Inflammatory macrophage treated with lipopolysaccharide for 4 hours (primary cell): ENCODE data around the gene RNF40.
A peak's percentile ranks its signal among the peaks of the same experiment; 100 is the strongest.

Experiments used
- DNase-seq: peaks from one replicate; pipeline ENCODE4 v3.0.0-alpha.2; 2020

RNF40 gene

GRCh38 chr16:30762991-30763725 lies 1.0 kb downstream of the RNF40 start:
- DNase-seq = no peak

DNA sequence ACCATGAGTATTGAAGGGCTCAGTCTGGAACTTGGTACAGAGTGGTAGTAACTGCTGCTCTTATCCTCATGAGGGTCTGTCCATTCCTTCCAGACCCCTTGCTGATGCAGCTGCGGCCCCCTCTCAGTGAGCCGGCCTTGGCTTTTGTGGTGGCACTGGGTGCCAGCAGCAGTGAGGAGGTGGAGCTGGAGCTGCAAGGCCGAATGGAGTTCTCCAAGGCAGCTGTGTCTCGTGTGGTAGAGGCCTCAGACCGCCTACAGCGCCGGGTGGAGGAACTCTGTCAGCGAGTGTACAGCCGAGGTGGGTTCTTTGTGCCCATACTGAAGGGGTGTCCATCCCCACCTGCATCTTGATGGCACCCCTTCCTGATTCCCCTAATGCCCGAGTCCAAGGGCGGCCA lies 2.0 kb downstream of the RNF40 start:
- no peak for DNase-seq

DNA sequence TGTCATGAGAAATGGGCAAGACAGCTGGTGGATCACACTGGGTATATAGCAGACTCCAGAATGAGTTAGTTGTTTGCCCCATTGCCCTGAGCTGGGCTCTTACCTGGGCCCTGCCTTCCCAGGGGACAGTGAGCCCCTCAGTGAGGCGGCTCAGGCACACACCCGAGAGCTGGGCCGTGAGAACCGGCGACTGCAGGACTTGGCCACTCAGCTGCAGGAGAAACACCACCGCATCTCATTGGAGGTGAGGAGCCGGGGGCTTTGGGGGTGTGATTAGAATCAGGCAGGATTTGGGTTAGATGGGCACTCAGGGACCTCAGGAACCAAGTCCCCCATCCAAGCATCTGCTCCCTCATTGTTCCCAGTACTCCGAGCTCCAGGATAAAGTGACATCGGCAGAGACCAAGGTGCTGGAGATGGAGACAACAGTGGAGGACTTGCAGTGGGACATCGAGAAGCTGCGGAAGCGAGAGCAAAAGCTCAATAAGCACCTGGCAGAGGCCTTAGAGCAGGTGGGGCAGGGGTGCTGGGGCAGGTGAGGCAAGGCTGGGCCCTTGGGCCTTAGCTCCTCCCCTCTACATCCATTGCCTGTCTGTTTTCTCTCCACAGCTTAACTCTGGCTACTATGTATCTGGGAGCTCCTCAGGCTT lies 2.8 kb downstream of the RNF40 start:
- no peak for DNase-seq

GRCh38 chr16:30766206-30766932 lies 4.2 kb downstream of the RNF40 start:
- no peak for DNase-seq

DNA sequence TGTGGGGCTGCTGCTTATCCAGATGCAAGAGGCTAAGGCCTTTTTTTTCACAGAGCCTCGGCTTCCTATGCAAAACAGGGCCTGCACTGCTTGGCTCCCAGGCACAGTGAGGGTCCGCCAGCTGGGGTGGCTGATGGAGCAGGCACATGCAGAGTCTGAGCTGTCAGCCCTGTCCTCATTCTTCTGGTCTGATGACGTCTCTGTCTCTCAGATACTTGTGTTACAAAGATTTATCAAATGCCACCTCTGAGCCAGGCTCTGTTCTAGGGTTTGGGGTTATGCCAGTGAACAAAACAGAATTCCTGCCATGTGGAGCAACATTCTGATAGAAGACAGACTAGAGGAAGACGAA lies 4.8 kb downstream of the RNF40 start:
- no peak for DNase-seq

- no peak for DNase-seq
These were observed 5.8 kb downstream of the RNF40 start for GRCh38 chr16:30767767-30768465.

- no peak for DNase-seq
These were observed 6.6 kb downstream of the RNF40 start for GRCh38 chr16:30768583-30769181.

GRCh38 chr16:30769379-30770089 lies 7.4 kb downstream of the RNF40 start:
- no peak for DNase-seq

DNA sequence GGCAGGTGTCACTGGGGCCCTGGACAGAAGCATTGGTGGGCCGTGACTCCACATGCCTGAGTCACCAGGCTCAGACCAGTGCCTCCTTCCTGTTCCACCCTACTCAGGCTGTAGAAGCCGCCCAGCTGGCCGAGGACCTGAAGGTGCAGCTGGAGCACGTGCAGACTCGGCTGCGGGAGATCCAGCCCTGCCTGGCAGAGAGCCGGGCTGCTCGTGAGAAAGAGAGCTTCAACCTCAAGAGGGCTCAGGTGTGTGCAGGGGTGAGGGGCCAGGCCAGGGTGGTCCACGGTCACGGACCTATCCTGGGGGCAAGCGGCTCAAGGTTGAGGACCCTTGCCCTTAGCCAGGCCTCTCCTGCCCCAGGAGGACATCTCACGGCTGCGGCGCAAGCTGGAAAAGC lies 9.6 kb downstream of the RNF40 start:
- no peak for DNase-seq

DNA sequence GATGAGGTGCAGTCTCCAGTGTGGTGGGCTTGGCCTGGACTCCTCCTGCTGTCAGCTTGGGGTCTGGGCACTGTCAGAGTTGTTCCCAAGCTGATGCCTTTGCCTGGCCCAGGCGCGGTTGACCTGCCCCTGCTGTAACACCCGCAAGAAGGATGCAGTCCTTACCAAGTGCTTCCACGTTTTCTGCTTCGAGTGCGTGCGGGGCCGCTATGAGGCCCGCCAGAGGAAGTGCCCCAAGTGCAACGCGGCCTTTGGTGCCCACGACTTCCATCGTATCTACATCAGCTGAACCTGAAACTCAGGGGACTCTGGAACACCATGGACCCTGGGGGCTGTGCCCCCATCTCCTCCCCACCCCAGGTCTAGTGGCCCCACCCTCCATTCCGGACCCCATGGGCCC lies 11.7 kb downstream of the RNF40 start:
- DNase-seq = no peak

DNA sequence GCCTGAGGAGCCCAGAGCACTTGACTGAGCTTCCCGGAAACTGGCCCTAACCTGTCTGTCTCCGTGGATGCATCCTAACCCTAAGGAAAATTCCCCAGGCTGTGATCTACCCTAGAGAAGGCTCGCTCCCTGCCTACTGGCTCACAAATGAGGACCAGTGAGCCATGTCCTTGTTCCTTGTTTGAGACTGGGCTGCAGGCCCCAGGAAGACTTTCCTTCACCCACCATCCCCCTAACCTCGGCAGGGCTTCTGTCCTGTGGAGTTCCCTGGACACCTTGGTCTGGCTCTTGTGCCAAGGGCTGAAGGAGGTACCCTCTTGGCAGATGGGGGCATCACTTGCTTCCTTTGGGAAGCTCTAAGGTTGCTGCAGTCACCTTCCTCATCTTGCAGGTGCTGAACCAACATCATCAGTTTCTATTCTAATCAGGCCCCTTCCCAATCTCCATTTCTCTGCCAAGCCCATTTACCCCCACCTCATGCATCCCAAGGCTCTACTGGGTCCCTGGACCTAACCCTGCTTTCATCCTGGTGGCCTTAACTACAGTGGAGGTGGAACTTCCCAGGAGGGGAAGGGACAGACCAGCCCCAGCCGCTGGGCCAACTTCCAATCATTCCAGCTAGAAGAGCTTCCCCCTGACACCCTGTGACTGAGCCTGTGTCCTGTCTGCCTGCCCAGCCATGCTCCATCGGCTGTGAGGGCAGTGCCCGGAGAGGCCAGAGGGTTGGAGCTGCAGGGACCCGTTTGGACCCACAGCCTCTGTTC lies 12.4 kb downstream of the RNF40 start:
- DNase-seq = no peak

DNA sequence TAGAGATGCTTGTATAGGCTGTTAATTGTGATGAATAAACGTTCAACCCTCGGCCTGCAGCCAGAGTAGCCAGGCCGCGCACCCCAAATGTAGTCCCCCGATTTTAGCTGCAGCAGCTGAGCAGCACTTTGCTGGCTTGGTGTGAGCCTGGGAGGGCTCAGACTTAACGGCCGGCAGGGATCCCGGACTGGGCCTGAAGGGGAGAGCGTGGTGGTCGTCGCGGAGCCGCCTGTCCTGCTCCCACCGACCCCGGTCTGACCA lies 12.9 kb downstream of the RNF40 start:
- no peak for DNase-seq

DNA sequence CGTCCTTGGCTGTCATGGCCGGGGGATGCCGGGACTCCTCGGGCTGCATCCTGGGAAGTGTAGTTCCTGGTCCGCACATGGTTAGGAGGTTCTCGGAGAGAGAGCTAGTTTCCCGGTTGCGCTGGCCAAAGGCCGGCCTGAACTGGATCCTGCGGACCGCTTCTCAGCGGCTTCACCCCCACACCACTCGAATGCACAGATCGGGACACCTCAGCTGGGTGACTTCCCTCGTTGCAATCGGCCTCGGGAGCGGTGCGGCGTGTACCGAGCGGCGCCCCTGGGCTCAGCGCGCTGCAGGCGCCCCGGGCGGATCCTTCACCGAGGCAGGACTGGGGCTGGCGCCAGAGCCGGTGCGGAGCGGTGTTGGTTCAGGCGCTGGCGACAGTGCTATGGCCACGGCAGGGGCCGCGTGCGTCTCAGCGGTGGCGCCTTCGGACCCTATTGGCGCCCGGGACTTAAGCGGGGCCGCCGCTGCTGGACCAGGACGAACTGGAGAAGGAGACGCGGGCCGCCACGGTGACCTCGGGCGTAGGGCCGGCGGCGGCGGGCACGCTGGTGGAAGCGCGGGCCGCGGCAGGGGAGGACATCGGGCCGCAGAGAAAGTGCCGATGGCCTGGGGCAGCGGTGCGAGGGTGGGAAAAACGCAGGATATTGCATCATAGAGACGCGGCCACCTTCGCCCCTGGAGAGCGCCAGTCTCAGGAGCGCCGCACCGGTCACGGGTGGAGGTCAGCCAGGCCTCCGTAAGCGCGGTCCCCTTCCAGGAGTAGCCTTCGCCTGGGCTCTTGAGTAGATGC lies 13.5 kb downstream of the RNF40 start:
- peak; percentile 63 for DNase-seq

- no peak for DNase-seq
These were observed 15.6 kb downstream of the RNF40 start for GRCh38 chr16:30777591-30778297.

DNA sequence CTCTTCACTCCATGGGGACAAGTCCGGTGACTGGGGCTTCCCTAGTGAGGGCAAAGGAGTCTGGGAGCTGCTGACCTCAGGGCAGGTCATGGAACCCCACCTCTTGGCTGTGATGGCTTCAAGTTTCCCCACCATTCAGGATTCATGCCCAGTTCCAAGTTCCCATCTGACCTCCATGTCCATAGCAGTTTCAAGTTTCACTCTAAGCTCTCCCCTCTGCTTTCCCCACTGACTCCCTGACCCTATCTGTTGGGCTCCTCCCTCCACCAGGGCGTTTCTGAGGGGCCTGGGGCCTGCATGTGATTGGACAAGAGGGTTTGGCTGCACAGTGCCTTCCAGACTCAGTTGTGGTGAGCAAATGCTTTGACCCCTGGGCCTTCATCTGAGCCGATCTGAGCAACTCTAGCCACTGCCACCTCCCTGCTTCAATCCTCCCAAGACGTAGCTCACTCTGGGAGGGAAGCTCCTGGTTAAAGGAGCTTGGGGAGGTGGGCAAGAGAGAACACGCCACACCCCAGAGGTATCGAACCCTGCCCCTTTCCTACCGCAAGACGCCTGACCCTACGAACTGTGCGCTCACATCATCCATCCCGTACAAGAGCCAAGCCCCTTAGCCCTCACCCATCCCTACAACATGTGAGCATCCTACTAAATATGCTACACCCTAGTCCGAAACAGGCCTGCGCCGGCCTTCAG lies 16.6 kb downstream of the RNF40 start:
- DNase-seq = no peak

GRCh38 chr16:30779596-30779995 lies 17.5 kb downstream of the RNF40 start:
- DNase-seq = no peak

GRCh38 chr16:30780021-30780420 lies 17.9 kb downstream of the RNF40 start:
- DNase-seq = no peak

DNA sequence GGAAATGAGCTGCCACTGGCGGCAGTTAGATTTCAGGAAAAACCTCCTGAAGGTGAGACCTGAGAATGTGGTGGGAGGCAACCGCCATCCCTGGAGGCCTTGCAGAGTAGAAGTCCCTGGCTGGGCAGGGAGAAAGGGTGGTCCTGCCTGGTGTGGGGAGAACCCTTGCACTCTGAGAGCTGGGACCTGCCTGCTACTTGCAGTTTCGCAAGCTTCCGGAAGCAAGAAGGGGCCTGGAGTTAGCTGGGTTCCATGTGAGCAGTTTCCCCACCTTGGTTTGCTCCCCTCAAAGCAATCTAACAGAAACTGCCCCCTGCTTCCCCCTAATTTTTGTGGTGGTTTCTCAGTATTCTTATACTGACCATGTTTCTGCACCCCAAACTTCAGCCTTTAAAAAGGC lies 18.4 kb downstream of the RNF40 start:
- no peak for DNase-seq

- DNase-seq = no peak
These were observed 20.6 kb downstream of the RNF40 start for GRCh38 chr16:30782486-30783279.
